HG03066 (cell line): ENCODE results near the gene PARP9.
"Not testable (repeated sequence)": the region's sequence is repeated elsewhere in the genome, so short reads cannot be mapped to it uniquely, and the experiment has no call there.

Source experiments
- ATAC-seq: cut with Tn5 transposase; IDR thresholded peaks from one replicate; pipeline ENCODE4 v1.9.1; 2021; ENCODE audit warnings: low read depth; ENCODE audit not compliant: unreplicated experiment

Gene PARP9

GRCh38 chr3:122530164-122530563 lies 33.9 kb downstream of the PARP9 start:
- no peak for ATAC-seq

GRCh38 chr3:122523317-122523716 lies 40.8 kb downstream of the PARP9 start:
- no peak for ATAC-seq

- ATAC-seq = no peak
These were observed 43.2 kb downstream of the PARP9 start for GRCh38 chr3:122520861-122521260.

GRCh38 chr3:122519693-122520092 lies 44.4 kb downstream of the PARP9 start:
- no peak for ATAC-seq

- no peak for ATAC-seq
These were observed 47.2 kb downstream of the PARP9 start for GRCh38 chr3:122516846-122517360.

GRCh38 chr3:122515870-122516269 lies 48.2 kb downstream of the PARP9 start:
- no peak for ATAC-seq

- no peak for ATAC-seq
These were observed 49.1 kb downstream of the PARP9 start for GRCh38 chr3:122515020-122515468.

- peak; percentile 81 for ATAC-seq
These were observed 49.7 kb downstream of the PARP9 start, which contains the start of gene KPNA1 for GRCh38 chr3:122514123-122515019. Gene KPNA1 (minus strand): TSS chr3:122514939. CDS start chr3:122496565, 18,374 bp downstream.

- ATAC-seq = no peak
These were observed 50.5 kb downstream of the PARP9 start for GRCh38 chr3:122513386-122514122.

- ATAC-seq = no peak
These were observed 51.8 kb downstream of the PARP9 start for GRCh38 chr3:122512284-122512683.

- no peak for ATAC-seq
These were observed 53.1 kb downstream of the PARP9 start for GRCh38 chr3:122510878-122511535.

GRCh38 chr3:122508944-122509343 lies 55.2 kb downstream of the PARP9 start:
- not testable (repeated sequence) for ATAC-seq

- no peak for ATAC-seq
These were observed 55.8 kb downstream of the PARP9 start for GRCh38 chr3:122508135-122508914.

GRCh38 chr3:122506450-122506849 lies 57.6 kb downstream of the PARP9 start:
- no peak for ATAC-seq

- ATAC-seq = no peak
These were observed 58.4 kb downstream of the PARP9 start for GRCh38 chr3:122505676-122506075.

GRCh38 chr3:122502941-122503340 lies 61.2 kb downstream of the PARP9 start:
- no peak for ATAC-seq

- no peak for ATAC-seq
These were observed 62.0 kb downstream of the PARP9 start for GRCh38 chr3:122502139-122502538.

GRCh38 chr3:122500964-122501363 lies 63.1 kb downstream of the PARP9 start:
- not testable (repeated sequence) for ATAC-seq

GRCh38 chr3:122498152-122498551 lies 65.9 kb downstream of the PARP9 start:
- no peak for ATAC-seq

- ATAC-seq = peak; percentile 77
These were observed 66.7 kb downstream of the PARP9 start for GRCh38 chr3:122497425-122497824.
